NOMO-1 treated with DMSO at 0.1 percent for 48 hours (cell line): Measurements from ENCODE around the gene TBC1D9B.
"Not testable (repeated sequence)": the region's sequence is repeated elsewhere in the genome, so short reads cannot be mapped to it uniquely, and the experiment has no call there.

Experiments
- DNase-seq: peaks from one replicate; lab custom pipeline; 2025; ENCODE audit not compliant: unreplicated experiment; lab: John Stamatoyannopoulos, UW

Gene TBC1D9B

DNA sequence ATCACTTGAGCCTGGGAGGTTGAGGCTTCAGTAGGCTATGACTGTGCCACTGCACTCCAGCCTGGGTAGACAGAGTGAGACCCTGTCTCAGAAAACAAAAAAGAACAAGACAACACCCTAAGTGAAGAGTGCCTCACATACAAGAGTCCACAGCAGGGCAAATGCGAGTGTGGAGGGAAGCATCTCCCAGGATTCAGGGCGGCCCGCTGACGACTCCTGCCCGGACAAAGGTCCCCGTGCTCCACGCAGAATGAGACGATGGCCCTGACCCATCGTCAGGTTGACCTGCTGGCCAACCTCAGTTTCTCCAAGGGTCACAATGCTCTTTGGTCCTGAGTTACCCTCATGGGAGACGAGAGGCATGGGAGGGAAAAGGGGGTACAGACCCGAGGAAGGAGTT is 67.4 kb downstream of the TBC1D9B start:
- DNase-seq: no peak

DNA sequence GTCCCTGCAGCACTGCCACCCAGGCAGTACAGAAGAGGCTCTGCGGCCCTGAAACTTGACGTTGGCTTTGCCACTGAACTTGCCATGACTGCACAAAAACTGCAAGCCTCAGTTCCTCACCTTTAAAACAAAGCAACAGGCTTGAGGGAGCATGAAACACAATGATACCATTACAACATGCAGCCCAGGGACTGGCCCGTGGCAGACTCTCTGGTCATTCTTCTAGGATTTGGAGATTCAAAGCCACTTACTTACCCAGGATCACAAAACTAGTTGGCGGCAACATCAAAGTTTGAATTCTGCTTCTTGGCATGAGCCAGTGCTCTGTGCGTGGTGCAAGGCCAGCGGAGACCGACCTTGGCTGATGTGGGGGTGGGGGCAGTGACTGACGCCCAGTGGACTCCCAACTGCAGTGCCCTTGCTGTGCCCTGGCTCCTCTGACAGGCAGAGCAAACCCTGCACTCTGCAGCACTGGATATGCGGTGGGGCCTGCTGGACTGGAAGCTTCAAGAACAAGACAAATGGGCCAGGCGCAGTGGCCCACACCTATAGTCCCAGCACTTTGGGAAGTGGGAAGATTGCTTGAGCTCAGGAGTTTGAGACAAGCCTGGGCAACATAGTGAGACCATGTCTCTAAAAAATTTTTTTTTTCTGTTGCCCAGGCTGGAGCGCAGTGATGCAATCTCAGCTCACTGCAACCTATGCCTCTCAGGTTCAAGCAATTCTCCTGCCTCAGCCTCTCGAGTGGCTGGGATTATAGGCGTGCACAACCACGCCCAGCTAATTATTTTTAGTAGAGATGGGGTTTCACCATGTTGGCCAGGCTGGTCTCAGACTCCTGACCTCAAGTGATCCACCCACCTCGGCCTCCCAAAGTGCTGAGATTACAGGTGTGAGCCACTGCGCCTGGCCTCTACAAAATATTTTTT is 68.1 kb downstream of the TBC1D9B start:
- no peak for DNase-seq

DNA sequence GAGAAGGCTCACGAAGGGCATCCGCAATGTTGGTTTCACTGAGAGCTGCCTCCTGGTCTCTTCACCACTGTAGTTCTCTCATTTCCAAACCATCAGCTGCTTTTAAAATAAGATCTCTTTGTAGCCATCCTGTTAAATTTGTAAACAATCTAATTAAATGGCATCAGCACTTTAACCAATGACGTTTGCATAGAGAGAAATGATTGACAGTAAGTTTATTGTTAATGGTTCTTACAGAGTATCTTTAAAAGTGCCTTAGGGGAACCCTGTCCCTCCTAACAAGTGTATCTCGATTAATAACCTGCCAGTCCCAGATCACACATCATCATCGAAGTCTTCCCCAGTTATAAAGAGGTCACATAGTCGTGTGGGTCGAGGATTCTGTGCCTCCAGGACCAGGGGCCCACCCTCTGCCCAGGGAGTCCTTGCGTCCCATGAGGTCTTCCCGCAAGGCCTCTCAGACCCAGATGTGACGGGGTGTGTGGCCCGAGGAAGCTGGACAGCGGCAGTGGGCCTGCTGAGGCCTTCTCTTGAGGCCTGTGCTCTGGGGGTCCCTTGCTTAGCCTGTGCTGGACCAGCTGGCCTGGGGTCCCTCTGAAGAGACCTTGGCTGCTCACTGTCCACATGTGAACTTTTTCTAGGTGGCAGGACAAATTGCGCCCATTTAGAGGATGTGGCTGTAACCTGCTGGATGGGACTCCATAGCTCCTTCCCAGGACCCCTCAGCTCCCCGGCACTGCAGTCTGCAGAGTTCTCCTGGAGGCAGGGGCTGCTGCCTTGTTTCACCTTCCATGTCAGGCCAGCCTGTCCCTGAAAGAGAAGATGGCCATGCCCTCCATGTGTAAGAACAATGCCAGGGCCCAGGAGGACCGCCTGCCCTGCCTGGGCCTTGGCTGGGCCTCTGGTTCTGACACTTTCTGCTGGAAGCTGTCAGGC is 70.4 kb downstream of the TBC1D9B start:
- no peak for DNase-seq

DNA sequence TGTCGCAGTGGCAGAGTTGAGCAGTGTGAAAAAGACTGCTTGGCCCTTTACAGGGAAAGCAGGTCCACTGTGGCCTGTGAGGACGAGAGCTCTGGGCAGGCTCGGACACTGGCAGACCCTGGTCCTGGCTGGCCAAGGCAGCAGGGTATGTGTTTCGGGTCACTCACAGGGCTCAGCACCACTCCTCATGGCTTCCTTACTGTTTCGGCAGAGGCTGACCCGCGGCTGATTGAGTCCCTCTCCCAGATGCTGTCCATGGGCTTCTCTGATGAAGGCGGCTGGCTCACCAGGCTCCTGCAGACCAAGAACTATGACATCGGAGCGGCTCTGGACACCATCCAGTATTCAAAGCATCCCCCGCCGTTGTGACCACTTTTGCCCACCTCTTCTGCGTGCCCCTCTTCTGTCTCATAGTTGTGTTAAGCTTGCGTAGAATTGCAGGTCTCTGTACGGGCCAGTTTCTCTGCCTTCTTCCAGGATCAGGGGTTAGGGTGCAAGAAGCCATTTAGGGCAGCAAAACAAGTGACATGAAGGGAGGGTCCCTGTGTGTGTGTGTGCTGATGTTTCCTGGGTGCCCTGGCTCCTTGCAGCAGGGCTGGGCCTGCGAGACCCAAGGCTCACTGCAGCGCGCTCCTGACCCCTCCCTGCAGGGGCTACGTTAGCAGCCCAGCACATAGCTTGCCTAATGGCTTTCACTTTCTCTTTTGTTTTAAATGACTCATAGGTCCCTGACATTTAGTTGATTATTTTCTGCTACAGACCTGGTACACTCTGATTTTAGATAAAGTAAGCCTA is 71.3 kb downstream of the TBC1D9B start:
- no peak for DNase-seq

DNA sequence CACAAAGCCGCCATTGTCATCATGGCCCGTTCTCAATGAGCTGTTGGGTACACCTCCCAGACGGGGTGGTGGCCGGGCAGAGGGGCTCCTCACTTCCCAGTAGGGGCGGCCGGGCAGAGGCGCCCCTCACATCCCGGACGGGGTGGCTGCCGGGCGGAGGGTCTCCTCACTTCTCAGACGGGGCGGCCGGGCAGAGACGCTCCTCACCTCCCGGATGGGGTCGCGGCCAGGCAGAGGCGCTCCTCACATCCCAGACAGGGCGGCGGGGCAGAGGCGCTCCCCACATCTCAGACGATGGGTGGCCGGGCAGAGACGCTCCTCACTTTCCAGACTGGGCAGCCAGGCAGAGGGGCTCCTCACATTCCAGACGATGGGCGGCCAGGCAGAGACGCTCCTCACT is 72.8 kb downstream of the TBC1D9B start:
- not testable (repeated sequence) for DNase-seq

DNA sequence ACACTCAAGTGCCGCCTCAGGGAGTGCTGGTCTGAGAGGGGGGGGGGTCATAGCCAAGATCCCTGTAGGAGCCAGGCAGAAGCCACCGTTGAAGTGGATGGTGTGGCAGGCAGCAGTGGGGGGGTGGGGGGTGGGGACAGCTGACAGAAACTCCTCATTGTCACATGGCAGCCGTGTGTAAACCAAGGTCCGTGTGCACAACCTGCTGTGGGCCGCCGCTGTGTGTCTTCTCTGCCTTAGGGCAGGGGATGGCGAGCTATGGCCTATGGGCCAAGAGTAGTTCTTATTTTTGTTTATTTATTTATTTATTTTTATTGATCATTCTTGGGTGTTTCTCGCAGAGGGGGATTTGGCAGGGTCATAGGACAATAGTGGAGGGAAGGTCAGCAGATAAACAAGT is 73.6 kb downstream of the TBC1D9B start:
- DNase-seq: no peak

DNA sequence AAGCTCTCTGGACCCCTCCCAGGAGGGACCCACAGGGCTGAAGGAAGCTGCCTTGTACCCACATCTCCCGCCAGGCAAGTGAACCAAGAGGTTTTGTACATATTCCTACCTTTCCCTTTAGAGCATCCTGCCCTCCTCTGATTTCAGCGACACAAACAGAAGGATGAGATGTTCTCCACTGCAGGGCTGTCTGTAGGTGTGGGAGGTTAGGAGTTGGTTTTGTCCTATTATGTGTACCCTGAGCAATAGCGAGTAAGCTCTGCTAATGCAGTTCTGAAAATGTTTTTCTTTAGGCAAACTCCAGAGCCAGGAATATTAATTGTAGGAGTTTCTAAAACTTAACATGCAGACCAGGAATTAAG is 74.0 kb downstream of the TBC1D9B start:
- DNase-seq: no peak

DNA sequence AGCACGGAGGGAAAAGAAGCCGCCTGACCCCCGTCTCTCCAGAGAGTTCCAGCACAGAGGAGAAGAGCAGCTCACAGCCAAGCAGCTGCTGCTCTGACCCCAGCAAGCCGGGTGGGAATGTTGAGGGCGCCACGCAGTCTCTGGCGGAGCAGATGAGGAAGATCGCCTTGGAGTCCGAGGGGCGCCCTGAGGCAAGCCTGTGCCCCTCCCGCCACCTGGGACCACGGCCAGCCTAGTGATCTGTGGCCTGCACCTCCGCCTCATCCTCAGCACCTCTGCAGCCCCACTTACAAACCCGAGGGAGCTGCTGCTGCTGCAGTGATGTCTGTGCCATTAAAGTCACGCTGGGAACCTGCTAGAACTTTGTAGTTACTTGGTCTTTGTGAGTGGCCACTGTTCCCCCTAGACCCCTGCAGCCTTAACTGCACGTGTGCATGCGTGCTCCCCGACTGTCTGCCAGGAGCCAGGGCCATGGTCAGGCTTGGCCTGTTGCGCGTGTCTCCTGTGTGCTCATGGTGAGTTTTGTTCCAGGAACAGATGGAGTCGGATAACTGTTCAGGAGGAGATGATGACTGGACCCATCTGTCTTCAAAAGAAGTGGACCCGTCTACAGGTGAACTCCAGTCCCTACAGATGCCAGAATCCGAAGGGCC is 74.5 kb downstream of the TBC1D9B start:
- no peak for DNase-seq

DNA sequence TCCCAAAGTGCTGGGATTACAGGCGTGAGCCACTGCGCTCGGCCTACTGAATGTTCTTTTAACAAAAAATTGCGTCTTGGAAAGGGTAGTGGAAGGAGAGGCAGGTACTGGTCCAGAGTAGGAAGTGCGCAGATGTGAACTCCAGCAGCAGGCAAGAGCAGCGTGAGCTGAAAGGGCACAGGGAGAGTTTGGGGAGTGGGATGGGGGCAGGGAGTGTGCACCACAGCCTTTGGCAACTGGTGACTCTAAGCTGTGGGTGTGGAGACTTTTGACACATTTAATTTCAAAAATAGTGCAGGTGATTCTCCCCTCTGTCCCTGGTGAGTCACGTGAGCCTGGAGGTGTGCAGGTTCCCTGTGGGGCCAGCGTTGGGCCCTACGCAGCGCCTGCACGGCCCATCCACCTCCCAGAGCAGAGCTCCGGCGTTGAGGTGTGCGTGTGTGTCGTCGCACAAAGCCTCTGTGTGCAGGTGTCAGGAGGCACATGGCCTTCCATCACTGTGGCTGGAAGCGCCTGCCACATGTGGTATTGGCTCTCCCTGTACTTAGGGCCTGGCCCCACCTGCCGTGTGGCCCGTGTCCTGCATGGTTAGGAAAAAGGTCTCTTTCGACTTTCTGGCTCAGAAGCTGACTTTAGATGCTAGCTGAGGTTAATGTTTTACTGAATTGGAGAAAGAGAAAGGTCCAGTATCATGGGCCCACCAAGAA is 75.5 kb downstream of the TBC1D9B start:
- DNase-seq: no peak

DNA sequence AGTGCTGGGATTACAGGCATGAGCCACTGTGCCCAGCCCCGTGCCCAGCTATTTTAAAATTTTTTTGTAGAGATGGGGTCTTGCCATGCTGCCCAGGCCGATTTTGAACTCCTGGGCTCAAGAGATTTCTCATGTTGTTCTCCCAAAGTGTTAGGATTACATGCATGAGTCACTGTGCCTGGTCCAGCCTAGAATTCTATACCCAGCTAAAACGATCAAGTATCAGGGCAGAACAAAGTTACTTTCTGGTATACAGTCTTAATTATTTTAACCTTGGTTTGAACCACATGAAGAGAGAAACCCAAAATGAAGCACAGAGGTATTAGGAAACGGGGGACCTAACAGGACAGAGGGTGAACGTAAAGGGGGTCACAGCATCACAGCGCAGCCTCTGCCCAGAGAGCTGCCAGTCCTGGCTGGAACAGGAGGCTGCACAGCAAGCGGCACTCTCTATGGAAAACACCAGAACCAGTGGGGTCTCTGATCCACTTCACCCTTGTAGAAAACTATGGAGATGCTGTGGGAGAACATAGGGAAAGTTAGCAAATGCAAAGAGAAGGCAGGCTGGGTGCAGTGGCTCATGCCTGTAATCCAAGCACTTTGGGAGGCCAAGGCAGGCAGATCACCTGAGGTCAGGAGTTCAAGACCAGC is 76.8 kb downstream of the TBC1D9B start:
- DNase-seq: no peak

DNA sequence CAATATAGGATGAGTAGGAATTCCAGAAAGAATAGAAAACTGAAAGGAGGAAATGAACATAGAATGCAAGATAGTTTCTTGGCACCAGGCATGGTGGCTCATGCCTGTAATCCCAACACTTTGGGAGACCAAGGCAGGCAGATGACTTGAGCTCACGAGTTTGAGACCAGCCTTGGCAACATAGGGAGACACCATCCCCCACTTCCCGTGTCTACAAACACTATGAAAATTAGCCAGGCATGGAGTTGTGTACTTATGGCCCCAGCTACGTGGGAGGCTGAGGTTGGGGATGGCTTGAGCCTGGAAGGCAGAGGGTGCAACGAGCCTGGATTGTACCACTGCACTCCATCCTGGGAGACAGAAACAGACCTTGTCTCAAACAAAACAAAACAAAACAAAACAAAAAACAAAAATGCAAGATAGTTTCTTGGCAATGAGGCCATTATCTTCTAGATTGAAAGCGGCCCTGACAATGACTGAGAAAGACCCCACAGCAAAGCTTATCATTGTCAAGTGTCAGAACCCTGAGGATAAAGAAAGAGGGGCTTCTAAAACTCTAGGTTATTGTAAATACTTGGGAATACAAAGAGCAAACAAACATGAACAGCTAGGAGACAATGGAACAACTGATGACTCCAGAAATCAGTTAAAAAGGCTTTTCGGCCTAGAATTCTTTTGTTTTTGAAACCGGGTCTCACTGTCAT is 77.8 kb downstream of the TBC1D9B start:
- no peak for DNase-seq

DNA sequence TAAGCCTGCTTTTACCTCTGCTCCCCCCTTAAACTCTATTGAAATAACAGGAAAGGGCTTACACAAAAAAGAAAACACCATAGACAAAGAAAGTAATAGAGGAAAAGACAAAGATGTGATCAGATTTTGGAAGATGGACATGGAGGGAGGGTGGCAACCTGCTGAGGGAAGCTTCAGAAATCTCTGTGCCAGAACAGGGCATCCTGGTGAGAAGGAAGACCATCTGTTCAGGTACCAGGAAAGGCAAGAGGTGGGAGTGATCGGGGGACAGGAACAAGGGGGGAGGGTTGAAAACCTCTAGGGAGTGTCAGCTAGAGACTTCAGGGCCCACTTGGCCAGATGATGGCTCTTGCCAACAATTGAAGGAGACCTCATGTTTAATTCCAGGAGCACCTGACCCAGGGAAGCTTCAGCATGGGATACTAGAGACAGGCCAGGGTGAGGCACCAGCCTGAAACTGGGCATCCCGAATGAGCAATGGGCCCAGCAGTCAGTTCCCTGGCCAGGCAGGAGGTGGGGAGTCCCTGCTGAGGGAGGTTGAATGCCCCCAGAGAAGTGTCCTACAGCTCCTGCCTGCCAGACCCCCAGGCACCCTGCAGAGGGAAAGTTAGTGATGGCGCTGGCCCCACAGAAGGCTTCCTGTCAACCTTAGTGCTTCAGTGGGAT is 78.8 kb downstream of the TBC1D9B start:
- no peak for DNase-seq

DNA sequence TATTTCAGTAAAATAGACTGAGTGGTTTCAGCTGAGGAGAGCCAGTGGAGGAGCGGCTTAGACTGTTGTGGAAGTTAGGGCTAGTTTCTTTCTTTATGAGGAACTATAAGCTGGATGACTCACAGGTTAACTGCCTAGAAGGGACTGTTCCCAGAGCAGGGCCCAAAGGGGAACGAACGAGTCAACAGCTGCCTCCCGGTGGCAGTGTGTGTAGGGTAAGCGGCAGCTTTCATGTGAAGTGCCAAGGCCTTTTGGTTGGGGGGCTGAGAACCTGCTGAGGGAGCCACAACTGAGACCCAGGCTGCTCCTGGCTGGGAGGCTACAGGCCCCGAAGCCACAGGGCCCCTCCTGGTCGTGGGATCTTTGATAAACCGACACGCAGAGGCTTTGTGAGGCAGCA is 80.0 kb downstream of the TBC1D9B start:
- peak; percentile 97 for DNase-seq

DNA sequence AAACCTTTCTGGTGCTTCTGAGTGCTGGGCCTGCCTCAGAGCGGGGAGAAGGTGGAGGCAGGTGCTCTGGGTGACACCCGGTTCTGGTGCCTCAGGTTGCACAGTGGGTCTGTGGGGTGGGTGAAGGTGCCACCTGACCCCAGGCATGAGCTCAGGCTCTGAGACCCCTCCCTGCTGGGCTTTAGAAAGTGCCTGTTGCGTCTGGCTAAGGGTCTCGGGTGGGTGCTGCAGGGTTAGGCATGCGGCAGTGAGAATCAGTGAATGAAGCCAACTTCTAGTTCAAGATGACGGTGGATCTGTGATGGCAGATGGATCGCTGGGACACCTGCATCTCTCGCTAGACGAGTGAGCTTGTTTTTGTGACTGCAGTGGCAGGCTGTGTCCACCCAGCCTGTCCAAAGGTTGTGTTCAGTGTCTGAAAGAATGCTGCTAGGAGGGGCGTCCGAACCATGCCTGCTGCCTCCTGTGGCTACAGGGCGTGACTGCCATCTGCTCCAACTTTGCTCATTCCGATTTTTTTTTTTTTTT is 82.0 kb downstream of the TBC1D9B start:
- DNase-seq: no peak

DNA sequence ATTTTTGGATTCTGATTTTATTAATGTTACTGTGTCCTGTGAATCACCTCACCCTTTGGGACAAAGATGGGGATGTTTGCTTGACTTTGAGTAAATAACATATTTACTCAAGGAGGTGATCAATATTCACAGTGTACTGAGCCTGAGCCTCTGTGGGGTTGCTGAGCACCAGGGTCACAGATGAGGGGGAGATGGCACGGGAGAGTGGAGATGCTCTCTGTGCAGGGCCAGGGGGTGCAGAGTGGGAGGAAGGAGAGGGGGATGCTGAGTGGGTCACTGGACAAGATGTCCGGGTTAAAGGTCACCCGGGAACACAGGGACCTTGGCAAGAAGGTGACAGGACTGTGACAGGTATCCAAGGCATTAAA is 83.0 kb downstream of the TBC1D9B start:
- no peak for DNase-seq

DNA sequence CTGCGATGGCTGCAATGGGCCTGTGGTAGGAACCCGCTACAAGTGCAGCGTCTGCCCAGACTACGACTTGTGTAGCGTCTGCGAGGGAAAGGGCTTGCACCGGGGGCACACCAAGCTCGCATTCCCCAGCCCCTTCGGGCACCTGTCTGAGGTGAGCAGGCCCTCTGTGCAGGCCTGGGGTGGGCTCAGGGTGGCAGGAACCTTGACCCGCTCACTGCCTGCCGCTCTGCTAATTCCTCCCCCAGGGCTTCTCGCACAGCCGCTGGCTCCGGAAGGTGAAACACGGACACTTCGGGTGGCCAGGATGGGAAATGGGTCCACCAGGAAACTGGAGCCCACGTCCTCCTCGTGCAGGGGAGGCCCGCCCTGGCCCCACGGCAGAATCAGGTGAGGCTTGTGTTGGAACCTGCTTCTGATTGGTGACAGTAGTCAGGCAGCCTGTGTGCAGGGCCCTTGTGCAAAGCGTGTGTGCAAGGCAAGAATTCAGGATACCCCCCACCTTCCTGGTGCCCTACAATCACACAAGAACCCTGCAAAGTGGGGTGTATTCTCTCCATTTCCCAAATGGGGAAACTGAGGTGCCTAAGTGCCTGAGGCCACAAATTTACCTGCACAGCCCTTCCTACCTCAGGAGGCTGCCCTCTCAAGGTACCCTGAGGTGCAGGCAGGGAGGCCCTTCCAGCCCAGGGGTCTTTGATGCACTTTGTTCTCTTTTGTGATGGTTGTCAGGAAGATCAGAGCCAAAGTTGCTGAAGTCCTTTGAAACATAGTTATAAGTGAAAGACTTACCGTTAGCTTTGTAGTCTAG is 83.6 kb downstream of the TBC1D9B start:
- no peak for DNase-seq

DNA sequence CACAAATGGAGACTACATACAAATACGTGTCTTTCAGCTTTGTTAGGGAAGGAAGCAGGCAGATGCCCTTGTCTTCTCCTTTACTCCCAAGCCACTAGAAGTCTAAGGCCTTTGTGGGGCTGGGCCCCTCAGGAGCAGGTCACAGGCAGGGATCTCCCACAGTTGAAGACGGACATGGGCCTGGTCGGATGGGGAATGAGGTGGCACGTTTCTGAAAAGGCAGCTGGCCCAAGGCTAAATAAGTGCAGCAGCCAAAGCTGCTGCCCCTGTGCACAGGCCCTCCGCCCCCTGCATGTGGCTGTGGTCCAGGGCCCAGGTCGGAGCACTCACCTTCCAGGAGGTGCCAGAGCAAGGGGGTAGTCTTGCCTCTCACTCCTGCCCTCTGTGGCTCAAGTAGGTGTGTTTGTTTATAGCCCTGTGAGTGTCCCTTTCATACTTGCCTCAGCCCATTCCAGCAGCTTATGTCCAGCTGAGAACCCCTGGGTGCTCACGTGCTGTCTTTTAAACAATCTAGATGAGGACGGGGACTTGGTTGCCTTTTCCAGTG is 85.2 kb downstream of the TBC1D9B start:
- no peak for DNase-seq
